T-helper 1 cell treated with Interleukin-12 subunit alpha and Interleukin-12 subunit beta and Interleukin-4 antibody, amounts not matched to agents 30 ng/mL and 1 ng/mL, for 36 hours (primary cell): ENCODE data around the gene UBE2V1. TPM values are rescaled to one million over a fixed set of nuclear protein-coding genes. Genes with fewer than 3 reads are reported as not detected.

Experiments
- total RNA-seq: library from RNA; stranded (reverse); gene quantifications from 2 replicates; pipeline ENCODE4 v1.2.3, GENCODE V29; 2022

UBE2V1 gene
- total RNA-seq, 1 donor from 2014 or later: 148 TPM

Other genes starting within 250 kb of the UBE2V1 start
- 10.2 and 11.0 TPM in 2 replicates for gene SPATA2, start 197.6 kb downstream of the UBE2V1 start, total RNA-seq
- gene RNF114, start 176.8 kb downstream of the UBE2V1 start, total RNA-seq: 58.3 and 63.9 TPM in 2 replicates
- 0.39 and 0.51 TPM in 2 replicates for gene SNAI1, start 130.2 kb downstream of the UBE2V1 start, total RNA-seq
- 33.7 and 33.9 TPM in 2 replicates for gene PEDS1, start 40.6 kb upstream of the UBE2V1 start, total RNA-seq
- 31.3 and 34.2 TPM in 2 replicates for gene CEBPB, start 77.7 kb upstream of the UBE2V1 start, total RNA-seq